ENCODE results near the gene TUBA8.
"Not testable (repeated sequence)": the region's sequence is repeated elsewhere in the genome, so short reads cannot be mapped to it uniquely, and the experiment has no call there.

Gene TUBA8

DNA sequence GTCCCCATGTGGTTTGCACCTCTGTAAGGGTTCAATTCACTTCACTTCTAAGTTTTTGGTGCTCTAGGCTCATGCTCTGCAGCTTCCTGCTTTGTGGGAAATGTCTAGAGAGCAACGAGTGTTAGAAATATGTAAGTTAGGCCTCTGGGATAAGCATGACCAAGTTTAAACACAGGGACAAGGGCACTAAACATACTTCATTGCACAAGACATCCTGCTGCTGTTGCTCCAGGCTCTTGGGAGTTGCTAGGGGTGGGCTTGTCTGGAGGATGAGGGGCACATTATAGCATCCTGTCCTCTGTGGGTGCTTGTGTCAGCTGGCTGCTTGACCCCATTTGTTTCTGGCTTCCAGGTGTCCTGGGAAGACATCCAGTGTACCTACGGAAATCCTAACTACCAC is 62.8 kb downstream of the TUBA8 start:
- DNase-seq (ENCODE audit: low read depth in 2 of 2), result not testable (repeated sequence)

All from stimulated activated CD8-positive, alpha-beta memory T cell treated with anti-CD3 and anti-CD28 coated beads, Interleukin-15, amount 100 ng/mL, for 4 hours (primary cell).